HG03378 (cell line): ENCODE measurements around the gene P2RX5.

ENCODE experiments used
- ATAC-seq: cut with Tn5 transposase; IDR thresholded peaks from one replicate; pipeline ENCODE4 v1.9.1; 2021; ENCODE audit warnings: mild to moderate bottlenecking, moderate library complexity; ENCODE audit not compliant: unreplicated experiment

Gene P2RX5

DNA sequence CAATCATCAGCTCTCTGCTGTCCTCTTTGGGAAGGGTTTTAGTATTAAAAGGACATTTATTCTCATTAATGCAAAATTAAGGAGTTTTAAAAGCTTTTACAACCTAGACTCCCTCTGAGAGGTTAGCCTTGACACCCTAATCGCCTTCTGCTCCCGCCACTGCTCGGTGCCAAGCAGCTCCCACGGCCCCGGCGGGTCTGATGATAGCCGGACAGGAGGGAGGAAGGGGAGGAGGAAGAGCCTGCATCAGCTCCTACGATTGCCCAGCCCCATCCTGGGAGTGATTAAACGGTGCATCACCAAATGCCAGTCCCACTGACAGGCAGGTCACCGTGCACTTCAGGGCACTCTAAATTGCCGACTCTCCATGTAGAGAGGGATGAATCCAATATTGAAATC is 68.2 kb downstream of the P2RX5 start:
- ATAC-seq = no peak

DNA sequence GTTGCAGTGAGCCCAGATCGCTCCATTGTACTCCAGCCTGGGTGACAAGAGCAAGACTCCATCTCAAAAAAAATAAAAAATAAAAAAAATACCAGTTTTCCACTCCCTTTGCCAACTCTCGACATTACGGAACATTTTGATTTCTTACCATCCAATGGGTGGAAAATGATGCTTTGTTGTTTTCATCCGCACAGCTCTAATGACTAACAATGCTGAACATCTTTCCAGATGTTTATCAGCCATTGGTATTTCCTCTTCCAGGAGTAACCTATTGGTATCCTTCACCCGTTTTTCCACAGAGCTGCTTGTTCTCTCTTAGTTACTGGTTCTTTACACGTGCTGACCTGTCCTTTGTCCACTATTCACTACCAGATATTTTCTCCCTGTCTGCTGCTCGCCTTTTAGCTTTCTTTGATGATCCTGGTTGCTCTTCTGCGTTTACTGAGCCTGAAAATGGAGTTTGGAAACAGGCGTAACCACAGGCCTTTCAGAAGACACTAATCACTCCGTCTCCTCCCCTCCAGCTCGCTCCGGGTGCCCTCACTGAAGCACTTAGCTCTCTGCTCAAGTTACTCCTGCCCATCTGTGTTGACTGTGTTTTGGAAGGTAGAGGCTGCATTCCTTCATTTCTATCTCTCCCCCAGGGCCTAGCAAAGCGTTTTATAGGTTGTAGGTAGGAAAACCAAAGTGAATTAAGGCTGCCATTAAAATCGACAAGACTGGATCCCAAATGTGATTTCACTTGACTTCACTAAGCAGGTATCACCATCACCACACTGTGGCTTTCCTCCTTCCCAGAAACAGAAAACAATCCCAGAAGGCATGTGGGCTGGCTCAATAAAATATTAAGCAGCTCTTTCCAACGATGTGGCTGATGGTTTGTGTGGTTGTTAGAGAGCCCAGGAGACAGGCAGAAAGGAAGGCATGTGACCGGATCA is 68.9 kb downstream of the P2RX5 start:
- ATAC-seq = no peak
